ENCODE results near the gene PATJ.

Gene PATJ

GRCh38 chr1:62052946-62053345 is 310.7 kb downstream of the PATJ start:
- TF ChIP-seq EZH2phosphoT487 (IDR thresholded peaks at IDR 0.05; ENCODE audit: borderline replicate concordance) (no peak), CTCF (conservative IDR thresholded peaks at IDR 0.05; ENCODE audit: low read length) (no peak)
- H3K9me2 ChIP-seq (replicated peaks; ENCODE audit: low read depth, low read length) = no peaks in the 10 kb centered on the region

GRCh38 chr1:62054188-62054587 is 311.9 kb downstream of the PATJ start:
- H3K9me3 ChIP-seq (ENCODE audit: insufficient read depth, low read depth, low read length) = no peaks in the 10 kb centered on the region
- no peaks in the 10 kb centered on the region for H3F3A ChIP-seq (ENCODE audit: low read depth)
- H3K9me2 ChIP-seq (replicated peaks; ENCODE audit: low read depth, low read length) = no peaks in the 10 kb centered on the region
- no peak overlapping the region for H3K4me2 ChIP-seq (ENCODE audit: low read depth, low read length, poor library complexity, severe bottlenecking)
- H3K4me3 ChIP-seq (ENCODE audit: low read length, poor library complexity, severe bottlenecking) = no peak overlapping the region
- H2AFZ ChIP-seq (ENCODE audit: low read length) = no peak overlapping the region
- H3K79me2 ChIP-seq (ENCODE audit: insufficient read depth, low read length) = no peaks in the 10 kb centered on the region
- no peaks in the 10 kb centered on the region for H3K36me3 ChIP-seq (ENCODE audit: insufficient read depth, low read length)
- H3K27me3 ChIP-seq (ENCODE audit: insufficient read depth, low read length, poor library complexity, severe bottlenecking) = no peaks in the 10 kb centered on the region
- TF ChIP-seq CTCF (conservative IDR thresholded peaks at IDR 0.05; ENCODE audit: low read length) (no peak), EZH2phosphoT487 (IDR thresholded peaks at IDR 0.05; ENCODE audit: borderline replicate concordance) (no peak)
- H3K9ac ChIP-seq (ENCODE audit: low read depth, low read length, poor library complexity, severe bottlenecking) = no peak overlapping the region
- H3K4me1 ChIP-seq (ENCODE audit: insufficient read depth, low read length, poor library complexity, severe bottlenecking) = no peaks in the 10 kb centered on the region
- no peaks in the 10 kb centered on the region for H4K20me1 ChIP-seq (ENCODE audit: insufficient read depth, low read length, poor library complexity, severe bottlenecking)

More at GRCh38 chr1:62052946-62053345, 310.7 kb downstream of the PATJ start:
- no peak overlapping the region for H3K4me3 ChIP-seq (ENCODE audit: low read length, poor library complexity, severe bottlenecking)
- H3K9me3 ChIP-seq (ENCODE audit: insufficient read depth, low read depth, low read length) = no peaks in the 10 kb centered on the region
- H3K36me3 ChIP-seq (ENCODE audit: insufficient read depth, low read length) = no peaks in the 10 kb centered on the region
- no peaks in the 10 kb centered on the region for H3F3A ChIP-seq (ENCODE audit: low read depth)
- H3K4me1 ChIP-seq (ENCODE audit: insufficient read depth, low read length, poor library complexity, severe bottlenecking) = no peaks in the 10 kb centered on the region
- no peaks in the 10 kb centered on the region for H3K27me3 ChIP-seq (ENCODE audit: insufficient read depth, low read length, poor library complexity, severe bottlenecking)
- no peak overlapping the region for H3K4me2 ChIP-seq (ENCODE audit: low read depth, low read length, poor library complexity, severe bottlenecking)
- no peaks in the 10 kb centered on the region for H3K79me2 ChIP-seq (ENCODE audit: insufficient read depth, low read length)
- no peak overlapping the region for H2AFZ ChIP-seq (ENCODE audit: low read length)
- no peak overlapping the region for H3K9ac ChIP-seq (ENCODE audit: low read depth, low read length, poor library complexity, severe bottlenecking)
- no peaks in the 10 kb centered on the region for H4K20me1 ChIP-seq (ENCODE audit: insufficient read depth, low read length, poor library complexity, severe bottlenecking)

- H2AFZ ChIP-seq (ENCODE audit: low read length) = no peak overlapping the region
- no peaks in the 10 kb centered on the region for H3K27me3 ChIP-seq (ENCODE audit: insufficient read depth, low read length, poor library complexity, severe bottlenecking)
- TF ChIP-seq CTCF (conservative IDR thresholded peaks at IDR 0.05; ENCODE audit: low read length) = no peak
- no peak for TF ChIP-seq EZH2phosphoT487 (IDR thresholded peaks at IDR 0.05; ENCODE audit: borderline replicate concordance)
- H3K9me3 ChIP-seq (ENCODE audit: insufficient read depth, low read depth, low read length) = no peaks in the 10 kb centered on the region
- H4K20me1 ChIP-seq (ENCODE audit: insufficient read depth, low read length, poor library complexity, severe bottlenecking) = no peaks in the 10 kb centered on the region
- no peaks in the 10 kb centered on the region for H3K4me1 ChIP-seq (ENCODE audit: insufficient read depth, low read length, poor library complexity, severe bottlenecking)
- no peak overlapping the region for H3K4me3 ChIP-seq (ENCODE audit: low read length, poor library complexity, severe bottlenecking)
- H3K9ac ChIP-seq (ENCODE audit: low read depth, low read length, poor library complexity, severe bottlenecking) = no peak overlapping the region
- H3K79me2 ChIP-seq (ENCODE audit: insufficient read depth, low read length) = no peaks in the 10 kb centered on the region
- no peaks in the 10 kb centered on the region for H3K36me3 ChIP-seq (ENCODE audit: insufficient read depth, low read length)
- no peaks in the 10 kb centered on the region for H3F3A ChIP-seq (ENCODE audit: low read depth)
- H3K4me2 ChIP-seq (ENCODE audit: low read depth, low read length, poor library complexity, severe bottlenecking) = no peak overlapping the region
- H3K9me2 ChIP-seq (replicated peaks; ENCODE audit: low read depth, low read length) = no peaks in the 10 kb centered on the region
These were observed 314.9 kb downstream of the PATJ start for GRCh38 chr1:62057230-62057629.

All from Loucy (cell line).